ELF-1 (cell line): ENCODE results near the gene PALD1.

ENCODE experiments used
- DNase-seq: peaks from one replicate; pipeline ENCODE4 v3.0.0-alpha.2; 2016; ENCODE audit warnings: low read depth, low spot score

PALD1 gene

GRCh38 chr10:70552586-70552985 is 74.0 kb downstream of the PALD1 start:
- DNase-seq: no peak

GRCh38 chr10:70555371-70555770 is 76.8 kb downstream of the PALD1 start:
- DNase-seq: no peak

DNA sequence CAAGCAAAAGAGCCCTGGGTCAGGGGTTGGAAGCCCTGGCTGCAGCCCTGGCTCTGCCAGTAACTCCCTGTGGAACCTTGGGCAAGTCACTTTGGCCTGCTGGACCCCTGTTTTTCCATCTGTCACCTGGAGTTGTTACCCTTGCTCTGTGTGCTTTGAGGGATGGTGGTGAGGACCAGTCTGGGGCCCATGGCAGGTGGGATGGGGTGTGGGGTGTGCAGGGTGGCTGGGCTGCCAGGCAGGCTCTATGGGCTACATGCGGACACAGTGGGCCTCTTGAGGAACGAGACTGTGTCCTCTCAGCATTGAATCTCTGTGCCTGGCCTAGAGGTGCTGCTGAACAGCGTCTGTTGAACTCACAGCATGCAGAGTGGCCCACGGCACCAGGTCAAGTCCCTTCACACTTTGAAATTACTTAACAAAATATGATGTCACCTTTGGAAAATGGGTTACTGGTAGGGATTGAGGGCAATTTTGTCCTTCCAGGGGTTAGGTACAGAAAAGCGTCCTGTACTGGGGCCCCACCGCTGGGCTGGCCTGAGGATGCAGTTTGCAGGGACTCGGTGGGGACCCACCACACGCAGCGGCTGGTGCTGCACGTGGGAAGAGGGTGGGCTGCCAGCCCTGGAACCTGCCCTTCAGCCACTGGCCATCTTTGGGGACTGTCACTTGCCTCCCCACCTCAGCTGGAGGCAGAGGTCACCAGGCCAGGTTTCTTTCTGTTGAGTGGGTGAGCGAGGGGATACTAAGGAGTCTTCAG is 78.7 kb downstream of the PALD1 start:
- no peak for DNase-seq

DNA sequence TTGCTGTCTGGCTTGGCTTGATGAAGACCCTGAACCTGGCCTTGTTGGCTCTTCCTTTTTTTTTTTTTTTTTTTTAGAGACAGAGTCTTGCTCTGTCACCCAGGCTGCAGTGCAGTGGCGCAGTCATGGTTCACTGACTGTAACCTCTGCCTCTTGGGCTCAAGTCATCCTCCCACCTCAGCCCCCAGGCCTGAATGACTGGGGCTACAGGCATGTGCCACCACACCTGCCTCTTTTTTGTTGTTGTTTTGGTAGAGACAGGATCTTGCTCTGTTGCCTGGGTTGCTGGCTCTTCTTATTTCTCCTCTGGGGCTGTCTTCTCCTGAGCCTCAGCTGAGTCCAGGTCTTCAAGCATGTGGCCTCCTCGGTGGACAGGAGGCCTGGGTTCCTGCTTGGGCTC is 79.3 kb downstream of the PALD1 start:
- no peak for DNase-seq

DNA sequence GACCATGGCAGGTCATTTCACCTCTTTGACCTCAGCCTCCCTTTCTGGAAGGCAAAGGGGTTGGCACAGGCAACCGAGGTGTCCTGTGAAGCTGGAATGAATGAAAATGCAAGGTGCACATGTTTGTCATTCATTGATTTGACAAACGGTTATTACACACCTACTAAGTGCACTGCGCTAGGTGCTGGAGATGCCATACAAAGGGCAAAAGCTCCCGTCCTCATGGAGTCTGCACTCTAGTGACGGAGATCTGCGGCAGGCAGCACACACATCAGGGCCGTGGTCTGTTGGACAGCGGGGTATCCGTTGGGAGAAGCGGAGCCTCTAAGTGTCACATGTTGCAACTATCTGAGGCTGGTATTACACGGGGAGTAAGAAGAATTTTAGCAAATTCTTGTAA is 79.7 kb downstream of the PALD1 start:
- no peak for DNase-seq

DNA sequence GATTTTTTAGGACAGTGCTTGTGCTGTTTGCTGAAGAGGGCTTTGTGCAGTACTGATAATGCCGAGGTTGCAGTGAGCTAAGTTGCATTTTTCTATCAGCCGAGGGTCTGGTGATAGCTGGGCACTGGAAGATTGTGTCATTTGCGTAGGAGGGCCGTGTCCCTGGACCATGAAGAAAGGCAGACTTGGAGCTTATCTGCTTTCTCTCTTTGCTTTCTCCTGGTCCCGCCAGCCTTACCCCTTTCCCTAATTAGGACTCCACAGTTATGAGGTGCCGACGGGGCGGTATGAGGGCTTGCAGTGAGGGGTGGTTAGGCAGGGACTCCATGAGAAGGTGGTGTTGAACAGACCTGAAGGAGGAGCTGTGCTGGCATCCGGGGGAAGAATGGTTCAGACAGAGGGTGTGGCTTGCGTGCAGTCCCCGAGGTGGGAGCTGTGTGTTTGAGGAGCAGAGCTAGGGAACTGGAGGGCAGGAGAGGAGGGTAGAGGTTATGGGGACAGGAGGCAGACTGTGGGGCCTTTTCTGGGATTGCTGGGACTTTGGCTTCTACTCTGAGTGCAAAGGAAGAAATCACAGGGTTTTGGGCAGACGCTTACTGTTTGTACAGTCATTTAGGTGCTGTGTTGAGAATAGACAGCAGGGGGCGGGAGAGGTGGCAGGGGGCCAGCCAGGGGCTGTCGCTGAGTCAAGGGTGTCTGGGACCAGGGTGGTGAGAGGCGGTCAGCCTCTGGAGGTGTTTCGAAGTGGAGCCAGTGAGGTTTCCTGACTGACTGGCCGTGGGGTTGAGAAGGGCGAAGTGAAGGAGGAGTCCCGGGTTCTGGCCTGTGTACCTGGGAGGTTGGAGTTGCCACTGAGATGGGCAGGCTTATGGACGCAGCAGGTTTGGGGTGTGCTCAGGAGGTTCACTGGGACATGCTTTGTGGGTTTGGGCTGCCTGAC is 80.6 kb downstream of the PALD1 start:
- peak; percentile 83 for DNase-seq

GRCh38 chr10:70559861-70560260 is 81.3 kb downstream of the PALD1 start:
- peak; percentile 90 for DNase-seq

DNA sequence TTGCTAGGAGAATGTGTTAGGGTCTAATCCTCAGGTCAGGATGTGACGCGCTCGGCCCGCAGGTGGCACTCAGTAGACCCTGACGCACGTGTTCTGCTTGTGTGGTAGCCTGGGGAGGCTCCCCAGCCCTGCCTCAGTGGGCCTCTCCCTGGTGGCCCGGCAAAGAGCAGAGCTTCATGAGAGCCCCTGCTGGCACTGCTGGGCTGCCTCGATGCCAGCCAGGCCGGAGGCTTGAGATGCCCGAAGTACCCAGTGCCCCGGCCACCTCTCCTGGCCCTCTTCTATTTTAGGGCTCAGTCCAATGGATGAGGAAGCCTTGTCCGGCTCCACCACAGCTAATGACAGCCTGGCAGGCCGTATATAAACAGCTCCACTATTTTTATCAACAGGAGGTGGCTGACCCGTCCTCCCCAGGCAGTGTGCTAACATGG is 82.0 kb downstream of the PALD1 start:
- DNase-seq: no peak

DNA sequence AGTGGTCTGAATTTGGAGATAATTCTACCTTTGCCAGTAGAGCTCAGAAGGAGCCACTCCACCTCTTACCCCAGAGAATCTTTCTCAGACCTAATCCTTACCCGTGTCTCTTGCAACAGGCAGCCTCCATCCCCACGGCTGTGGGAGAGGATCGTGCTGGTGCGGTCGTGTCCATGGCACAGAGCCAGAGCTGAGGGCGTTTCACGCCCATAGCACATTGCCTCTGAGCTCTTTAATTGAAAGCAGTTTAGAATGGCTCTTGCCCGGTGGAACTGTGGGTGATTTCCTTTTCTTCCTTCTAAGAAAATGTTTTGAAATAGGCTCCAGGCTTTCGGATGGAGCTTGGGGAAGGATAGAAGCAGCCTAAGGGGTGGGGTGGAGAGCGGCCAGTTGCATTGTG is 82.5 kb downstream of the PALD1 start:
- no peak for DNase-seq

GRCh38 chr10:70561558-70561957 is 83.0 kb downstream of the PALD1 start:
- no peak for DNase-seq

DNA sequence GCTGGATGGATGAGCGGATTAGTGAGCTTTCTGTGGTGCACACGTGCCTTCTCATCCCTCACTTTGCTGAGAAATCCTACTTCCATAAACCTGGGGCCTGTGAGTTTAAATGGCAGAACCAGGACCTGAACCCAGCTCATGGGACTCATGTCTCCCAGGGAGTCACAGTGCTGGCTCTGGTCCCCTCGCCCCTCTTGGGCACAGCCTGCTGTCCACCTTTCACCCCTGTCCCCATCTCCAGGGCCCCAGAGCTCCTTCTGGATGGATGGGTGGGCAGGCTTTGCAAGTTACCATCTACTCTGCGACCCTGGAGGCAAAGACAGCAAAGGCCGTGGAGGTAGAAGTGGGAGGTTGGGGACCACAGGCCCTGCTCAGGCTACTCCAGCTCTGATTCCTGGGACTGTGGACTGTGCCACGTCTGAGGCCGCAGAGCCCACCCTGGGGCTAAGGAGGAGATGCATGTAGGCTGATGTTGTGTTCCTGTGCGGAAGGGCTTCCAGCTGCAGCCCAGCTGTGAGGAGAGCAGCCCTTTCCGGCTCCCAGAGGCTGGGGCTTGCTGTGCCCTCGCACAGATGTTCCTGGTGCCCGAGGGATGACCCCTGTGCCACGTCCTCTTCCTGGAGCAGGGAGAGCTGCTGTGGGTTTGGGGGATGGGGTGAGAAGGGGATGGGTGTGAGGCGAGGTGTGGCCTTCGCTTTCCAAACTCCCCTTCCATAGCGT is 83.6 kb downstream of the PALD1 start:
- no peak for DNase-seq

DNA sequence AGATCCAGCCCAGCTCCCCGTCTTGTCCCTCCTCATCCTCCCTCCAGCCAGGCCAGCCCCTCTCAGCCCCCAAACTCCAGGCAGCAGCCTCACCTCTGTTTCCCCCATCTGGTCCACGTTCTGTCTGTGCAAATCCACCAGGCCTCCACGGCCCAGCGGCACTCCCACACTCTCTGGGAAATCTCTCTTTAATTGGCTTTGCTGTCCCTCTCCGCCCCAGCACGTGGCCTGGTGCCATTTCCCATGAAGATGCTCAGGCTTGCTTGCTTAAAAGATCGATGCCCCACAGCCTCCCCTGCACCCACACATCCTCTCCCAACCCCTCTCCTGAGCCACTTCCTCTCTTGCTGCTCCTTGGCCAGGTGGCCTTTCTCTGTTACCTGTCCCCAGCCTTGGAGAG is 84.7 kb downstream of the PALD1 start:
- no peak for DNase-seq

GRCh38 chr10:70564113-70564725 is 85.7 kb downstream of the PALD1 start:
- DNase-seq: no peak

GRCh38 chr10:70564901-70565351 is 86.4 kb downstream of the PALD1 start:
- no peak for DNase-seq

DNA sequence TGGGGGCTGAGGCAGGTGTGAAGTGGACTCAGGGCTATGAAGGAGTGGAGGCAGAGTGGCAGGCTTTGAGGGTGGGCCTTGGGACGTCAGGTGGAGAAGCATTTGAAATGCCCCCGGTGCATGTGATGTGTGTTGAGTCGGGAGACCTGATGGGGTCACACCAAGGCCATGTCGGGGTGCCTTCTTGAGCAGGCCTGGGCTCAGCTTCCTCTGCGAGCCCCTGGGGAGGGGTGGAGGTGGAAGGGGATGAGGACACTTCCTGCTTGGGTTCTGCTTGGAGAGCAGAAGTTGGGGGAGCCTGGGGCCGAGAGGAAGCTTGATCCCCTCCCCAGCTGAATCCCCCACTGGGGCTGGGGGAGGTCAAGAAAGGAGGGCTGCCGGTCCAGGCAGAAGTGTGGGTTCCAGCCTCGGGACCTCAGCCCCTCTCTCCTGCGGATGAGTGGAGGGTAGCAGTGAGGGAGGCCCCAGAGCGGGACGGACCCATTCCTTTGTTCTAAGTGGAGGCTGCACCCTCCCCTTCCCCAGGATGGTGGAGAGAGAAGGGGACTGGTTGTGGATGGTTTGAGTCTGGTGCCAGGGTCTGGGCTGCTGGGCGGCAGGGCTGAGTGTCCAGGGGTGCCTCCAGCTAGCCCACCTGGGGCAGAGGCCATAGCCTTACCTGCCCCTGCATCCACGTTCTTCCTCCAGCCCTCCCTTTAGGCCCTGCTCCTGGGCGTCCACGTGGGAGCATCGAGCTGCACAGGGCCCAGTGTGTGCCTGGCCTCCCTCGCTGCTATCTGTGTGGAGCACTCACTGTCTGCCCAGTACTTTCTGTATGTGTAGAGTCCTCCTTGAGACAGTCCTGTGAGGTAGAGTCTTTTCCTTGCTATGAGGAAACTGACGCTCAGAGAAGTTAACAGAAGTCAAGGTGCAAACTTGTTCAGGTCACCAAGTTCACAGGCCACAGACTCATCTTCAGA is 87.3 kb downstream of the PALD1 start:
- no peak for DNase-seq

GRCh38 chr10:70566515-70567290 is 88.1 kb downstream of the PALD1 start:
- DNase-seq: no peak

GRCh38 chr10:70567603-70568002 is 89.0 kb downstream of the PALD1 start:
- no peak for DNase-seq

- DNase-seq: no peak
These were observed 89.5 kb downstream of the PALD1 start for GRCh38 chr10:70568113-70568512.

GRCh38 chr10:70568781-70569495 is 90.4 kb downstream of the PALD1 start:
- DNase-seq: no peak
